ENCODE measurements around the gene OR2G6.
"Not testable (repeated sequence)": the region's sequence is repeated elsewhere in the genome, so short reads cannot be mapped to it uniquely, and the experiment has no call there.

DNA sequence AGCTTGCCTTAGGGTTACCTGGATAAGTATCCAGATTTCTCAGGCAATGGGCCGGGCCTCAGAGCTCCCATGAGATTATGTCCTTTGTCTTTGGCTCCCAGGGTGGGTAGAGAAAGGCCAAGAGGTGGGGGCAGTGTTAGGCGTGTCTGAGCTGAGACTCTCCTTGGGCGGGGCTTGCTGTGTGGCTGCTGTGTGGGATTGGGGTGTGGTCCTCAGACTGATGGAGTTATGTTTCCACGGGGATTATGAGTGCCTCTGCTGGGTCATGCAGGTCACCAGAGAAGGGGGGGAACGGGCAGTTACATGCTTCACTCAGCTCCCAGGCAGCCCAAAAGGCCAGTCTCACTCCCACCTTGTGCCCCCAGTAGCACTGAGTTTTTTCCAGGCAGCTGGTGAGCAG, 11.2 kb upstream of the OR2G6 start:
- TF ChIP-seq, protein P1, sequence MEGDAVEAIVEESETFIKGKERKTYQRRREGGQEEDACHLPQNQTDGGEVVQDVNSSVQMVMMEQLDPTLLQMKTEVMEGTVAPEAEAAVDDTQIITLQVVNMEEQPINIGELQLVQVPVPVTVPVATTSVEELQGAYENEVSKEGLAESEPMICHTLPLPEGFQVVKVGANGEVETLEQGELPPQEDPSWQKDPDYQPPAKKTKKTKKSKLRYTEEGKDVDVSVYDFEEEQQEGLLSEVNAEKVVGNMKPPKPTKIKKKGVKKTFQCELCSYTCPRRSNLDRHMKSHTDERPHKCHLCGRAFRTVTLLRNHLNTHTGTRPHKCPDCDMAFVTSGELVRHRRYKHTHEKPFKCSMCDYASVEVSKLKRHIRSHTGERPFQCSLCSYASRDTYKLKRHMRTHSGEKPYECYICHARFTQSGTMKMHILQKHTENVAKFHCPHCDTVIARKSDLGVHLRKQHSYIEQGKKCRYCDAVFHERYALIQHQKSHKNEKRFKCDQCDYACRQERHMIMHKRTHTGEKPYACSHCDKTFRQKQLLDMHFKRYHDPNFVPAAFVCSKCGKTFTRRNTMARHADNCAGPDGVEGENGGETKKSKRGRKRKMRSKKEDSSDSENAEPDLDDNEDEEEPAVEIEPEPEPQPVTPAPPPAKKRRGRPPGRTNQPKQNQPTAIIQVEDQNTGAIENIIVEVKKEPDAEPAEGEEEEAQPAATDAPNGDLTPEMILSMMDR (IDR thresholded peaks at IDR 0.05; ENCODE audit: low read depth, low read length, poor library complexity, severe bottlenecking), result not testable (repeated sequence)
- TF ChIP-seq EZH2phosphoT487 (IDR thresholded peaks at IDR 0.05; ENCODE audit: borderline replicate concordance, low read length), result not testable (repeated sequence)

All from DOHH2 (cell line).